Measurements from ENCODE around the gene SETBP1.

SETBP1 gene

DNA sequence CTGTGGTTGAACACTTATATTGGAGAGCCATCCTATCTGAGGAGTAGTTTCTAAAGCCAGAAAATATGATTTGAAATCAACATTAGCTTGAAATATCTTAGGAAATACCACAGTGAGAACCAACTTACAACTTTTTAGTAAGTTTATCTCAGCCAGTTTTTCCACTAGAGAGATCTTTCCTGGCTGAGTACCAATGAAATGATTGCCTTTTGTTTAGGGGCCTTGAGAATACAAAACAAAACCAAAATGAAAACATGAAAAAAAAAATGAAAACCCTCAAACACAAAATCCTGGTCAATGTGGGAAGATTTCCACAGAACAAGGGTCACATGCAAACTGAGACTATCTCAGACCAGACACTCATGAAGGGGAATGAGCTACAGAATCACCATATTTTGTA, 429.0 kb downstream of the SETBP1 start:
- no peak for DNase-seq (ENCODE audit: low spot score)

DNA sequence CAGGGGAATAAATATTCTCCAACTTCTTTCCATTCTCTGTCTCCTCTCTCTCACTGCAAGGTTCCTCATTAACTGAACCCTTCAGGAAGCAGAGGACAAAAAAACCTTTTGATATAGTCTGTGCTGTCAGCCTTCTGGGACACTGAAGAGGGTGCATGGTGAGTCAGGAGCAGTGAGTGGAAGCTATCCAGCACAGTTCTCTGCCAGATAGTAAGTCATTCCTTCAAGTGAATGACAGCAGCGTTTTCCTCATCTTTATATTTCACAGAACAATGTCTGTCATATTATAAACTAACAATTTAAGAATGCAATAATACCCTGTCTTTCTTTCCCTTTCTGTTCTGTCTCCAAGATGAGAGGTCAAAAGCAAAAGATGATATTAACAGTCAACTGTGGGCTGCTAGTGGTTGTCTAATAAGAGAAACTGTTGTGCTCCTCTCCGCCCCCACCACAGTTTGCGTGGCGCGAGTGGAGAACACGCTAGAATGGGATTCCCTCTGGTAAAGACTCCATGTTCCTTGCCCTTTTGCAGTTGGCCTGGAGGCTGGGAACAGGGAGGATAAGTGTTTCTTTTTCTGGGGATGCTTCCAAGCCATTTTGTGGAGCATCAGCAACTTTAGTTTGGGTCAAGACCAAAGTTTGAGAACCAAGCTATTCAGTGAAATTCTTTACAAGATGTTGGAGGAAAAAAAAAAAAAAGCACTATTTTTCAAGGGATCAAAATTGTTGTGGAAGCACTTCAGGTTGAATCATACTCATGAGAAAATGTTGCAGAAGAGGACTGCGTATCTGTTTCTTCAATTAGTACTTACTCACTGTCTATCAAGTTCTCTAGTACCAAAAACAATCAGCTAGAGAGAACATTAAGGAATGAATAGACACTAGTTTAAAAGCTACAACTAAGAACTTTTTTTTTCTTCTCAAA, 430.2 kb downstream of the SETBP1 start:
- DNase-seq (ENCODE audit: low spot score) = no peak

DNA sequence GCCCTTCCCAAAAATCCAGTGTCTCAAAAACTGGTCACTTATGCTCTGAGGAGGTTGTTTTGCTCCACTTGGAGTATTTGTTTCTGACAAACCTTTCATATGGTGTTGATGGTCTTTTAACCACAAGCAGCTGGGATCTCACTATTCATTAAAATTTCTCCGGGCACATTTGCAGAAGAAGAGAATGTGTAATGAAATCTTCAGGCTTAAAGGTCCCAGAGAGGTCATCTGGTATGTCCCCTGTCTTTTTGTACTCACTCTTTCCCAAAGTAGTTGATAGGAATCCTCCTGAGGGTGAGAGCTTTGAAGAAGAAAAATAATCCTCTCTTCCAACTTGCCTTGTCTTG, 430.8 kb downstream of the SETBP1 start:
- DNase-seq (ENCODE audit: low spot score) = no peak

DNA sequence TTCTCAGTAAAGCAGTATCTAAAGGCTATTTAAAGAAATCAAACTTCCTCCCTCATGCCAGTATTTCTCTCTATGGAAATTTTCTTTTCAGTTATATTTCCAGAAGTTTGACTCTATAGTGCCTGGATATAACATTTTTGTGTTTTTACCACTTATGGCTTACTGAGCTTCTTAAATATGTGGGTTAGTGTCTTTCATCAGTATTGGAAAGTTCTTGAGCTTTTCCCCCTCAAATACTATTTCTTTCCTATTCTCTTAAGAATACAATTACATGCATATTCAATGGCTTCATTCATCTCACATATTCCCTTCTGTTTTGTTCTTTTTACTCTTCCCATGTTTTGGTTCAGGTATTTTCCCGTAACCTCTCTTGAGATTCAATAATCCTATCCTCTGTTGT, 432.0 kb downstream of the SETBP1 start:
- no peak for DNase-seq (ENCODE audit: low spot score)

DNA sequence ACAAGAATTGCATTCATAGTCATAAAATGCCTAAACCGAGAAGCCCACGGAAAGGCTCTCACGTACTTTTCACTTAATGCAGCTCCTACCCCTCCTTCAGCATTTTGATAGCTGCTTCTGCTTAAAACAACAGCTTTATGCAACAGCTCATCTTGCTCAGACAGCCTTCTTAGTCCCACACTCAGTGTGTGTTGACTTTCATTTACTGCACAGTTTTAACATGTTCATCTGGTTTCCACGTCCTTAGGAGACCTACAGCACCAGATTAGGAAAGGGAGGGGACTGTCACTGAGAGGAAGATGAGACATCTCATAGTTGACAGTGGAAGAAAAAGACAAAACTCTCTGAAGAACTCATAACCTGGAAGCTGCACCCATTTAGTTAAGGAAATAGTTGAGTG, 435.4 kb downstream of the SETBP1 start:
- DNase-seq (ENCODE audit: low spot score) = no peak

Small RNA genes within 50 kb of the gene (small RNA-seq; reads per million reads assigned to genes)
- gene MIR4319 = 0 reads per million in 2 experiments

Data from SK-N-DZ (cell line).